ENCODE results near the gene TADA2B. TPM values are rescaled to one million over a fixed set of nuclear protein-coding genes. Genes with fewer than 3 reads are reported as not detected.

Gene TADA2B
- total and polyA plus RNA-seq, 9 of the 15 experiments (the other 6 are each of a cell fraction or from before 2014, with no cell fraction given), result 0.55 to 12.2 (median 7.5) TPM

- Histone ChIP-seq H3K9ac (ENCODE audit: insufficient read depth in 1 of 2, low read depth in 2 of 2, low read length in 2 of 2) (peak overlapping the region in 1 of 2 experiments; percentile 75; a peak in 2 of 4 replicates), H3K27me3 (ENCODE audit: control insufficient read depth in 2 of 2, insufficient read depth in 2 of 2, low read length in 2 of 2) (no peaks in the 10 kb centered on the region), H3K27ac (ENCODE audit: extremely low read depth, low read depth, low read length) (no peak overlapping the region), H3K79me2 (ENCODE audit: control insufficient read depth, insufficient read depth, low read length) (no peaks in the 10 kb centered on the region), H3K4me2 (ENCODE audit: insufficient read depth, low read length) (no peak overlapping the region), H3K36me3 (ENCODE audit: control insufficient read depth, insufficient read depth, low read length) (peaks cover 93% of the 10 kb centered on the region), H2AFZ (ENCODE audit: low read depth, low read length) (no peak overlapping the region), H3K4me3 (no peak overlapping the region), H3K4me1 (replicated peaks in 1 of 2; ENCODE audit: control insufficient read depth in 2 of 2, insufficient read depth in 2 of 2, low read length in 2 of 2) (peaks cover 0 to 4% of the 10 kb centered on the region in 2 experiments; a peak in 1 of 5 replicates), H4K20me1 (replicated peaks; ENCODE audit: control insufficient read depth, insufficient read depth, low read length) (0 out of 2 replicates have a peak, but pooled peaks cover 6% of the 10 kb centered on the region), H3K9me1 (ENCODE audit: control insufficient read depth, insufficient read depth, low read length) (no peaks in the 10 kb centered on the region), H3K9me3 (replicated peaks; ENCODE audit: control insufficient read depth, insufficient read depth, low read depth, low read length) (no peaks in the 10 kb centered on the region)
- ChIA-PET POLR2A (interaction anchor here (1.4 kb wide), 1 partner anchor 9 kb away, joined by 4 read pairs; no protein-coding TSS in a partner anchor), CTCF (ENCODE audit: low intra/inter-chr PET ratio) (no interaction called here)
- in situ Hi-C loops (cut with MboI) (no loop called here), intact Hi-C loops (cut with micrococcal nuclease) (no loop called here)
- BruUV-seq (replicated peaks), result no TSS peak
- WGBS (ENCODE audit: insufficient coverage, low coverage, missing lambda C conversion rate), result 78% methylated on average over 12 of the region's 12 CpGs
- peak in 1 of 3 experiments; percentile 10; a peak in 1 of 6 replicates for TF ChIP-seq CTCF (IDR thresholded peaks at IDR 0.05 in 2 of 3, conservative IDR thresholded peaks at IDR 0.05 in 1 of 3; ENCODE audit: insufficient read depth in 2 of 3, low read depth in 1 of 3, low read length in 3 of 3)
- no peak for TF ChIP-seq ZNF696 (CRISPR knock-in tag; conservative IDR thresholded peaks at IDR 0.05)
- ATAC-seq, result peak; percentile 59
- no peak for FAIRE-seq
- DNase-seq (ENCODE audit: extremely low read depth in 1 of 4, low spot score in 3 of 4), result no peak
These were observed 35.8 kb upstream of the TADA2B start for GRCh38 chr4:7007142-7007907.

Data from K562 (cell line).